ENCODE results near the gene AZIN2.

- TF ChIP-seq EZH2 (IDR thresholded peaks at IDR 0.05; ENCODE audit: borderline replicate concordance, low read depth, low read length, severe bottlenecking) (no peak), CTCF (IDR thresholded peaks at IDR 0.05; ENCODE audit: extremely low read depth in 1 of 2, insufficient read depth in 1 of 2, low read depth in 1 of 2, low read length in 2 of 2) (no peak), POLR2A (IDR thresholded peaks at IDR 0.05; ENCODE audit: low read depth, low read length) (no peak), MYC (IDR thresholded peaks at IDR 0.05; ENCODE audit: low read depth, low read length) (no peak), MAX (IDR thresholded peaks at IDR 0.05; ENCODE audit: insufficient read depth, insufficient read length) (no peak)
Observed at GRCh38 chr1:33049371-33049770, 31.6 kb upstream of the AZIN2 start.
